HG03439 (cell line): ENCODE data around the gene GLUL.
"Not testable (repeated sequence)": the region's sequence is repeated elsewhere in the genome, so short reads cannot be mapped to it uniquely, and the experiment has no call there.

ENCODE experiments used
- ATAC-seq: cut with Tn5 transposase; IDR thresholded peaks from one replicate; pipeline ENCODE4 v1.9.1; 2021; ENCODE audit warnings: mild to moderate bottlenecking, moderate library complexity; ENCODE audit not compliant: unreplicated experiment

GLUL gene

DNA sequence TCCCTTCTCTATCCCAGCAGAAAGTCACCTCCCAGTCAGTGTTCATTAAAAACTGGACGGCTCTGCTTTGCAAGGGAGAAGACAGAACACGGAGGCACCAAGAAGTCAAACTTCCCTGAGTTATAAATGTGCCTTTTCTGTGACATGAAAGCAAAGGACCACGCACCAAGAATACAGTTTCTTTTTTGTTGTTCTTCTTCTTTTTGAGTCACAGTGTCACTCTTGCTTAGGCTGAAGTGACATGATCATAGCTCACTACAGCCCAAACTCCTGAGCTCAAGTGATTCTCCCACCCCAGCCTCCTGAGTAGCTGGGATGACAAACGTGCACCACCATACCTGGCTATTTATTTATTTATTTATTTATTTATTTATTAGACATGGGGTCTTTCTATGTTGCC lies 22.7 kb downstream of the GLUL start:
- no peak for ATAC-seq

DNA sequence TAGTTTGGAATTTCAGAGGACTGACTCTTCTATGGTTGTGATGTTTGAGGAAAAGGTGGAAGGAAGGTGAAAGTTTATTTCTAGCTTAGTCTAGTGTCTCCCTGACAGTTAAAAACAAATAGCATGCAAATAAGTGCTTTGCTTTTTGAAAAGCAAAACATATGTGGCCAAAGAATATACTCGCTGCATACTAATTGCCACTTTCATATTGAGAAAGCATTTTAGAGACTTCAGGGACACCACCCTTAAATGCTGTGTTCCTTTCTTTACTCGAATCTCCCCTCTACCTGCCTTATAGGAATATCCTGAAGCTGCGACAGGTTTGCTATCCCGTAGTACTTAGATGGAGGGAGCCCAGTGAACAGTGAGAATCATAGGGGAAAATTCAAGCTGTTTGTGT lies 23.2 kb downstream of the GLUL start:
- ATAC-seq: no peak

DNA sequence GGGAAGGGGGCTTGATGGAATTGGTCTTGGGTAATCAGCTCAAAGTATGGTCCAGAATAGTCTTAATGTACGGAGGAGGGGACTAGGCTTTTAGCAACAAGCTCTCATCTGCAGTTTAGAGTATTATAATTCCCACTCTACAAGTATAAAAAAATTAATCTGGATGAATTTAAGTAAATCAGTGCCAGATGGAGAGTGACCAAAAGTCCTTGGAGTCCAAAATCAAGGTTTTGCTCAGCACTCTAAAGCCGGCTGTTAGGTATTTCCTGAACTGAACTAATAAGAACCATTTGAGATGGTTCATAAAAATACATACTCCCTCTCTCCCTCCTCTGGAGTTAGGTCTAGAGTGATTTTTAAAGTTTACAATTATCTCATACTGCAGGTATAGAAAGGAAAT lies 23.7 kb downstream of the GLUL start:
- no peak for ATAC-seq

DNA sequence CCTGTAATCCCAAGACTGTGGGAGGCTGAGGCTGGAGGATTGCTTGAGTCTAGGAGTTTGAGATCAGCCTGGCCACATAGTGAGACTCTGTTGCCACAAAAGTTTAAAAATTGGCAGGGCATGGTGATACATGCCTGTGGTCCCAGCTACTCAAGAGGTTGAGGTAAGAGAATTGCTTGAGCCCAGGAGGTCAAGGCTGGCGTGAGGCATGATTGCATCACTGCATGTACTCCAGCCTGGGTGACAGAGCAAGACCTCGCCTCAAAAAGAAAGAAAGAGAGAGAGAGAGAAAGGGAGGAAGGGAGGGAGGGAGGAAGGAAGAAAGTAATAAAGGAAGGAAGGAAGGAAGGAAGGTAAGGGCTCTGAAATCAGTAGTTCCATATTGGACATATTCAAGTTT lies 25.0 kb downstream of the GLUL start:
- ATAC-seq: no peak

DNA sequence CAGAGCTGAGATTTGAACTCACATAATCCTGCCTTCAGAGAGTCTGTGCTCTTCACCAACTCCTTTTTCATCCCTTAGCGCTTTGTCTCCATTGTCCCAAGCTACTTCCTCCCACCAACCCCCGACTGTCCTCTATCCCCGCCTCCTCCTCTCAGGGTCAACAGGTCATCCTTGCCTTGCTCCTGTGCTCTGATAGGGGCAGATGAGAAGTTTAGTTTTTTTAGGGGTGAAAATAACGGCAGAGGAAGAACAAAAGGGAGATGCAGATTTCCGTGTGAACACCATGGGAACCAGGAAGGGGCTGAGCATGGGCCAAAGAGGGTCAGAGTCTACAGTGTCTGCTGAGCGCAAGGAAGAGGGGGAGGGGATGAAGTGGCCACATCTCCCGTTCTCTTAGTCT lies 31.9 kb downstream of the GLUL start:
- no peak for ATAC-seq

DNA sequence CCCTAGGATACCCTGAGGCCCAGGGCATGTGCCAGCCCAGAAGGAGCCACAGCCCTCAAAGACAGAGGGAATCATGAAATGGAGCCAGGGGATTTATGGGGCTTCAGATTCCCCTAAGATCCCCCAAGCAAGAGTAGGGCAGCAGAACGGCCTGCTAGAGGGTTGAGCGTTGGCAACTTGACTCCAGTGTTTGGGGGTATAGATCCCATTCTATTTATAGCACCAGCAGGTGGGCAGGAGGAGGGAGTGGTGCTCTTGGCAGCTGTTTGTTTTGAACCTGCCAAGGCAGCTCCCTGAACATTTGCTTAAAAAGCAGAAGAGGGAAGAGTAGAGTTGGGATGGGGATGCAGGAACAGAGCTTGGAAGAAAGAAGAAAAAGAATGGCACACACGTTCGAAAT lies 33.7 kb downstream of the GLUL start:
- no peak for ATAC-seq

DNA sequence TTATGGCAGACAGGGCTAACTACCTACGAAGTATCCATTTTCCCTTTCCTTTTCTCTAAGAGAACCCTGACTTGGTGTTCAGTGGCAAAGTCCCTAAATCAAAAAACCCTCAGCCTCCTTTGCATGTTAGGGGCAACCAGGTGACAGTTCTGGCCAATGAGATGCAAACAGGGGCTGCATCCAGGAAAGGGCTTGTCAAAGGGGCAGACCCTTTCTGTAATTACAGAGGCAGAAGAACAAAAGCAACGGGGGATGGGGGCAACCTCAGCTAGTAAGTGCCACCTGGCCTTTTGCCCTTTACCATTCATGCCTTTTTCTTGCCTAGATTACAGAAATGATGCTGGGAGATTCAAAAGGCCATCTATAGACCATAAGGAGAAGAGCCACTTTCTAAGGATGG lies 34.4 kb downstream of the GLUL start:
- no peak for ATAC-seq

DNA sequence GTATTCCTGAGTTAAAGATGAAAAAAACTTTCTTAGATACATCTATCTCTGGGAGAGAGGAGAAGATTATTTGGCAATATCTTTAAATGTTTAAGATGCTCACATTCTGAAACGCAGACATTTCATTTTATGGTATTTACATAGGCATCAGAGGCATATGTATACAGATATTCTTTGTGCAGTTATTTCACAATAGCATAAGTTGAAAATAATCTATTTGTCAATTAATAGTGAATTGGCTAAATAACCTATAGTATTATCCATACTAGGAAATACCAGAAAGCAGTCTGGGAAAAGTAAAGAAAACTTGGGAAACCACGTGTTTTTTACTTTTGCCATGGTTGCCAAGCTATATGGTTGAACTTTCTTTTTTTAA lies 35.9 kb downstream of the GLUL start:
- ATAC-seq: no peak

DNA sequence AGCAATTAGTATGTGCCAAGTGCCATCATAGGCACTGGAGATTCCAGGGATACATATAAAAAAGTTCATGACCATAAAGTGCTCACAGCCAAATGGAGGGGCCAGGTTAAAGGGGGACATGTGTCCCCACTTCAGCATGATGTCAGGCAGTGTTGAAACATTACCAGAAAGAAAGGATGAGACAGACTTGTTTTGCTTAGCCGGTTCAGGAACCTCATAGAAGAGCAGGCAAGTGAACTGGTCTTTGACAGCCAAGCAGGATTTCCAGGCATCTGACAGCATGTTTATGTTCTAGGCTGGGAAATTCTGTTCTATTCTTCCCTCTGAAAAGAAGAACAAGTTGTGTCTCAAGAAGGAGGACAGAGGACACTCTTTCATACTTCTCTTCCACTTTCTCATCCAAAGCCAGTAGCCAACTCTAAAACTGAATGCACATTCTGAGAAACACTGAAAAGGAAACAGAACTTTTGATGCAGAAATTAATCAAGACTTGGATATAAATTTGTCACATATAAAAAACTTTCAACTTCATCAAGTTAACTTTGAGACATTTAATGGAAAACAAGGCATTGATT lies 39.7 kb downstream of the GLUL start:
- no peak for ATAC-seq

DNA sequence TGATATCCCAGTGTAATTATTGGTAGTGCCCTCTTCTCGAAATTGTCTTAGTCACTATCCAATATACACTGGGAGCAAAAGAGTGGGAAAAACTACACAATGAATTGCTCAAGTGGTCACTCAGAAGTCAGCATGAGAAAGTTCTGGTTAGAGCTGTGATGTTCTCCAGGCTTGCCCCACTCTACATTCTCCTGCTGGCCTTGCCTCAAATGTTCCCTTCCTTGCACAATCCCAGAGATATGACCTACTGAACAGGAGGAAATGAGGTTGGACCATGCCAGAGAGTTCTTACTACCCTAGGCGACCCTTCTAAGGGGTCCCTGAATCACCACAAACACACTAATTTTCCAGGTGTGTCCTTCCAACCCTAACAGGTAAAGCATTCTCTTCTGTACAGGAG lies 40.8 kb downstream of the GLUL start:
- no peak for ATAC-seq

DNA sequence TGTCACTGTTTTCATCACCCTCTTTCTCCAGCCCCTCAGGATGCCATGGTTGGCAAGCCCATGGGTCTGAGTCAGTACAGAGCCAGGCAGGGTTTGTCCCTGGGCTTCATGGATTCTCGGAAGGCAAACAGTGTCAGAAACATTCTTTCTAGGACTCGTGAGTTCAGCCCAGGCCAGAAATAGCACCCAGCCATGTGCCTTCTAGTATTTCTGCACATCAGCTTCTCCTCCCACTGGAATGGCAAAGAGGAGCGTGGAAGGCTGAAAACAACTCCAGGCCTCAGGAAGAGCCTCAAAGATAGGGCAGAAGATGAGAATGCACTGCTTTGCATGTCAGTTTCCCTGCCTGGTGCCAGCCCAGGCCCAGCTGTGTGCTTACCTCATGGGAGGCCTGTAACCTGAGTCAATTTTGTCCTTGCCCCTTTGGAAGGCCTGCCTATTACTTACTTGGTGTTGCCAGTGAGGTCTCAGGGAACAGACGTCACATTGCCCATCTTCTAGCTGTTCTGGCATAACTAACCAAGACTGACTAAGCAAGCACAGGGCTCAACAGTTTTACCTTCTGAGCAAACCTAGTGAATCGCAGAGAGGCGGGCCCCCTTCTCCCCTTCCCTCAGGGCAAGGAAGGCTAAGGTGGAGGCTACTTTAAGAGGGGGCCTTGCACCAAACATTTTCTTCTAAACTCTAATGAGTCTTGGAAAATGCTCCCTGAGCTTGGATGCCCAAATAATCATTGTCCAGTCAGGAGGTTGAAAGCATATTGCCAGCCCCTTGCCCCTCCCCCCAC lies 42.4 kb downstream of the GLUL start:
- no peak for ATAC-seq

DNA sequence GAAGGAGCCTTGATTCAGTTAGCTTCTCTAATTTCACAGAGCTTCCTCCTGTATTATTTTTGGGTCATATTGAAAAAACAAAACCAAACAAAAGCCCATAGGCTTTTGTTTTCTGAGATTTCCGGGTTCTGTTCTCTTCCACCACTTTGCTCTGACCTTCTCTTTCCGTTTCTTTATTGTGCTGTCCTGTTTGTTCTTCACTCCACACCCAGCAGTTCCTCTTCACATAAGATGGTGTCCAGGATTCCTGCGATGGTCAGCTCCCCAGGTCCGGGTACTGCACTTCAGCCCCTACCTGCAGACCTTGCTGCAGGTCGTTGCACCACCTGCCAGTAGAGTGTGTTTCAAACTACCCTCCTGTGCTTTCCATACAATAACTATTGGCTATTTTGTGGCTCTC lies 44.6 kb downstream of the GLUL start:
- no peak for ATAC-seq

DNA sequence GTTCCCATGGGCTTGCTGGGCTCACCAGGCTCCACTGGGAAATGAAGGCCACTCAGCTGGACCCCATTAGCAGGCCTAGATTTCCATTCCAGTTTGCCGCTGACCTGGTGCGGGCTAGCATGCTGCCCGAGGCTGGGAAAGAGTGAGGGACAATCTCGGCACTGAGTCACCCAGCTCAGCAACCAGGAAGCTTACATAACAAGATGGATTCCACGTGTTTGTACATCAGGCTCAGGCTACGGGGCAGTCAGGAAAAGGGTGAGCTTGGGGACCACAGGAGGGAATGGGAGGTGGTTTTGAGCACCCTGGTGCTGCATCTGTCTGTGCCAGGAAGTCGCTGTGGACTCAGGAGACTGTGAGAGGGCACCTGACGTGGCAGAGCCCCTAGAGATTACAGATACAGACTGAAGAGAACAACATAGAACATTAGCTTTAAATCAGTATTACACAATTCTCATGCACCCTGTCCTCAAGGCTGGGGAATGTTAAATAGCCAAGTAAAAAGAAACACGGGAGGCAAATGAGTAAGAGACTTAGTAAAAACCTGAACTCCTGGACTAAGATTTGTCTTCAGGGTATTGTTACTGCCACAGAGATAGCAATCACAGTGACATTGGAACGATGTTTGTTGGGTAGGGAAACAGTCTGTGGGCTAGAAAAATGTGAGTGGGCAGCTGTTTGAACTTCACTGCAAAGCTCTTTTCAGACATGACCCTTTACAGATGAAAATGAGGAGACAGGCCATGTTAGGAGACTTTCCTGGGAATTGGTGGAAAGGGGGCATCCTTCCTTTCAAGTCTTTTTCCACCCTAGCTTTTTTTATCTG lies 51.1 kb downstream of the GLUL start:
- no peak for ATAC-seq

DNA sequence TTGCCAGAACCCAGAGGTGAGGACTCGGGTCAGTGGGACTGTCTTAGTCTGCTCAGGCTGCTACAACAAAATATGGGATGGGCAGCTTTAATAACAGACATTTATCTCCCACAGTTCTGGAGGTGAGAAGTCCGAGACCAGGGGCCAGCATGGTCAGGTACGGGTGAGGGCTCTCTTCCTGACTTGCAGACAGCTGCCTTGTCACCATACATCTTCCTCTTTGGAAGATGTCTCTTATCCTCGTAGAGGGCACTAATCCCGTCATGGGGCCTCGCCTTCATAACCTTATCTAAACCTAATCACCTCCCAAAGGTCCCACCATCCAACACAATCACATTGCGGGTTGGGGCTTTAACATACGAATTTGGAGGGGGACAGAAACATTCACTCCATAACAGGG lies 51.9 kb downstream of the GLUL start:
- no peak for ATAC-seq

DNA sequence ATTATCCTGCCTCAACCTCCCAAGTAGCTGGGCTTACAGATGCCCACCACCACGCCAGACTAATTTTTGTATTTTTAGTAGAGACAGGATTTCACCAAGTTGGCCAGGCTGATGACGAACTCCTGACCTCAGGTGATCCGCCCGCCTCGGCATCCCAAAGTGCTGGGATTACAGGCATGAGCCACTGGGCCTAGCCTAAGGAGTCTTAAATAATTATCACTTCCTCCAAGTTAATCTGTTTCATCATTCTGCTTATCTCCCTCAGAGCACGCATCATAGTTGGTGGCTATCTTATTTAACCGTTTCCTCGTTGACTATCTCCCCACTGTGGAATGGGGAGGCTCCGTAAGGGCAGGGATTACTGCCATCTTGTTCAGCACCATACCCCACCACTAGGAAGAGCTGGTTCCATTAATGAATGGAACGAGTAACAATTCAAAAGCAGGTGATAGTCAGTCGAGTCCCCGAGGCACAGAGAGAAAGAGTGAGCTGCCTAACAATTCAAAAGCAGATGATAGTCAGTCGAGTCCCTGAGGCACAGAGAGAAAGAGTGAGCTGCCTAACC lies 52.7 kb downstream of the GLUL start:
- ATAC-seq: no peak

DNA sequence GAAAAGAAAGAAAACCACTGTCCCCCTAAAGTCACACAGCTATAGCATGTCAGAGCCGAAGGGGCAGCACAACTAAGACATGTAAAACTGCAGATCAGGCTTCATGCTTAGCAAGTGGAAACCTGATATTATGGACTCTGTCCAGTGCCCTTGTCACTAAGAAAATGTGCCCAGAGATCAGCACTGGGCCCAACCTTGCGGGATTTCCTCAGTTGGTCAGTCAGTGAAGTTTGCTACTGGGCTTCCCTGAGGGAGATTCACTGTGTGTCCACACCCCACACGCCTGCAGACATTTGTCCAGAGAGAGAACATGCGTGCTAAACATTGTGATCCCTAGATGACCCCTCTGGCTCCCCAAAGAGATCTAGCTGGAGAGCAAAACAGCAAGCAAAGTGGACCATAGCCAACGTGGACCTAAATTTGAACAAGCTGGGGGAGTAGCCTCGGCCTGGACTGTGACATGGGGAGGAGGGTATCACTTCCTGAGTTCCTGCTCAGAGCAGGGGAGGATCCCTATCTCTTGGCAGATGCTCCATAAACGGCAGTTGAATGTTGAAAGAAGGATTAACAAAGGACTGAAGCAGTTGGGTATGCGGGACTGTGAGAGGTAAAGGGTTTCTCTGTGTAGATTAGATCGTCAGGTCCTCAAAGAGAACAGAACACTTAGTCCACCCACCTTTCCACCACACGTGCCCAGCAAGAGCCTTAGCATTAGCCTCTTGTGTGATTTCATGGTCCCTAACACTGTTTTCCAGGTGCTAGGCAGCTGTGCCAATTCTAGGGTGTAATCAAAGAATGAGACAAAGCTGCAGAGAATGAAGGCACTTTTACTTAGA lies 53.6 kb downstream of the GLUL start:
- no peak for ATAC-seq

DNA sequence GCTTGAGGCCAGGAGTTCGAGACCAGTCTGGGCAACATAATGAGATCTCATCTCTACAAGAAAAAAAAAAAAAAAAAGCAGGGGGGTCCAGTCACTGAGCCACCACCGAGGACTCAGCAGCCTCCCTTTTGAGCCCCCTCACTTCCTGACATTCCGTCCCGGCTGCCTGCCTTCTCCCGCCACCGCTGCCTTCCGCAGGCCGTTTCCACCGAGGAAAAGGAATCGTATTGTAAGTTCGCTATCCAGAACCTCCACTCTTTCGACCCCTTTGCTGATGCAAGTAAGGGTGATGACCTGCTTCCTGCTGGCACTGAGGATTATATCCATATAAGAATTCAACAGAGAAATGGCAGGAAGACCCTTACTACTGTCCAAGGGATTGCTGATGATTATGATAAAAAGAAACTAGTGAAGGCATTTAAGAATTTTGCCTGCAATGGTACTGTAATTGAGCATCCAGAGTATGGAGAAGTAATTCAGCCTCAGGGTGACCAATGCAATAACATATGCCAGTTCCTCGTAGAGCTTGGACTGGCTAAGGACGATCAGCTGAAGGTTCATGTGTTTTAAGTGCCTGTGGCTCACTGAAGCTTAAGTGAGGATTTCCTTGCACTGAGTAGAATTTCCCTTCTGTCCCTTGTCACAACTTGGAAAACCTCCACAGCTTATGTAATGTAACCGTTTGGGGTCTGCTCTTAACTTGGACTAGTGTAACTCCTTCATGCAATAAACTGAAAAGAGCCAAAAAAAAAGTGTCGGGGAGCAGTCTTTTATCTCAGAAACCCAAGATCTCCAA lies 55.6 kb downstream of the GLUL start:
- ATAC-seq: no peak

DNA sequence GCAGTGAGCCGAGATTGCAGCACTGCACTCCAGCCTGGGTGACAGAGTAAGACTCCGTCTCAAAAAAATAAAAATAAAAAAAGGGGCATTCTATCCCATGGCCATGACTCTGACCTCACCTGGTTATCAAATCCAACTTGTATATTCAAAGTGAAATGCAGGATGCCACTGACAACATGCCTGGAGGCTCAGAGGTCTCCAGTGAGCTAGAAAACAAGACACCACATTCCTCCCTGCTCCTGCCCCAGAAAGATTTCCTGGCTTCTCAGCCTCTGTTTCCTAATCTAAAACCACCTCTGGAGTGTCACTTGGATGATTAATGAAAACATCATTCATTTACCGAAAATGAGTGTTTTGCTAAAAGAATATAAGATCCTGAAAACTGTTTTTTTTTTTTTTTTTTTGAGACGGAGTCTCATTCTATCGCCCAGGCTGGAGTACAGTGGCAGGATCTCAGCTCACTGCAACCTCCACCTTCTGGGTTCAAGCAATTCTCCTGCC lies 58.5 kb downstream of the GLUL start:
- ATAC-seq: not testable (repeated sequence)

DNA sequence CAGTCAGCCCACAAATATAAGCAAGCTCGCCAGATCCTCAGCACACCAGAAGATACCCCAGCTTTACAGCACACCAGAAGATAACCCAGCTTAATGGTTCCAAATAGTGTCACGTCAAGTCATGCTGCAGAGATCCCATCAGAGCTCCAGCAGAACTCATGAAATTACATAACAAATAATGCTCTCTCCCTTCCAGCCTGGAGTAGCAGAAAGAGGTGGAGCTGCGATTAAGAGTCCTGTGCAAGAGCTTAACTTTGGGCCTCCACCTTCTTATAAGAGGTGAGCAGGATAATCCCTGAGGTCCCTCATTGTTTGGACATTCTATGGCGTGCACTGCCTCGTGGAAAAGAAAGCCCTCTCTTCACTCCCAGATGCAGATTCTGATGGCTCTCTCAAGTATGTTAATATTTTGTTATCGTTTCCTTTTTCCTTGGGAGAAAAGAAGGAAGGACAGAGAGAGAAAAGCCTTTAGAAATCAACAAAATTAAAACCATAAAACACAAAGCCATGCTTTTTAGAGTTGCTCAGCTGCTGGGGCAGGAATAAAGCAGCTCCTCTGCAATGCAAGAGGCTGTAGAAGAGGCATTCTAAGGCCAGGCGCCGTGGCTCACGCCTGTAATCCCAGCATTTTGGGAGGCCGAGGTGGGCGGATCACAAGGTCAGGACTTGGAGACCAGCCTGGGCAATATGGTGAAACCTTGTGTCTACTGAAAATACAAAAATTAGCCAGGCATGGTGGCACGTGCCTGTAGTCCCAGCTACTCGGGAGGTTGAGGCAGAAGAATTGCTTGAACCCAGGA lies 59.1 kb downstream of the GLUL start:
- no peak for ATAC-seq
